DND-41 (cell line): ENCODE results near the gene TBC1D2B.

Source experiments
- ATAC-seq: fragments of 200-7000 bp; cut with Tn5 transposase; 3 replicates; pipeline ENCODE4 v1.9.1; 2021; ENCODE audit warnings: low read depth; ENCODE audit not compliant: insufficient read depth
- DNase-seq: peaks from one replicate; pipeline ENCODE4 v3.0.0-alpha.2; 2020
- H2AFZ ChIP-seq: 2 replicates; pipeline ENCODE4 v1.6.0; 2012; ENCODE audit warnings: low read depth, low read length
- H3K27ac ChIP-seq: 2 replicates; pipeline ENCODE4 v1.5.1; 2012; ENCODE audit warnings: low read length, inconsistent platforms
- H3K27me3 ChIP-seq: fragments of 200-600 bp; sonication (generic); 2 replicates; pipeline ENCODE4 v1.6.0; 2012; ENCODE audit warnings: low read length, mild to moderate bottlenecking, inconsistent platforms; ENCODE audit not compliant: insufficient read depth, poor library complexity
- H3K36me3 ChIP-seq: 2 replicates; pipeline ENCODE4 v1.5.1; 2012; ENCODE audit warnings: low read length, inconsistent platforms; ENCODE audit not compliant: insufficient read depth
- H3K4me1 ChIP-seq: 2 replicates; pipeline ENCODE4 v1.5.1; 2012; ENCODE audit warnings: mild to moderate bottlenecking, low read length; ENCODE audit not compliant: insufficient read depth
- H3K4me2 ChIP-seq: 2 replicates; pipeline ENCODE4 v1.6.0; 2012; ENCODE audit warnings: mild to moderate bottlenecking, moderate library complexity, low read length, inconsistent platforms; ENCODE audit not compliant: insufficient read depth
- H3K4me3 ChIP-seq, 2 experiments: fragments of 200-600 bp in 1 of 2; shearing (Covaris generic) in 1 of 2; 2 replicates each; pipeline ENCODE4 v1.5.1; 2012 to 2016; ENCODE audit warnings: inconsistent platforms in 2 of 2, low read length in 2 of 2, mild to moderate bottlenecking in 2 of 2, low read depth in 1 of 2, moderate library complexity in 1 of 2
- H3K79me2 ChIP-seq: 2 replicates; pipeline ENCODE4 v1.6.0; 2012; ENCODE audit warnings: low read length, inconsistent platforms; ENCODE audit not compliant: insufficient read depth
- H3K9ac ChIP-seq: 2 replicates; pipeline ENCODE4 v1.6.0; 2012; ENCODE audit warnings: low read depth, mild to moderate bottlenecking, inconsistent platforms, low read length, moderate library complexity
- H3K9me3 ChIP-seq: 2 replicates; pipeline ENCODE4 v1.5.1; 2012; ENCODE audit warnings: low read length, moderate library complexity, mild to moderate bottlenecking, inconsistent platforms; ENCODE audit not compliant: insufficient read depth, severe bottlenecking
- H4K20me1 ChIP-seq: 2 replicates; pipeline ENCODE4 v1.6.0; 2012; ENCODE audit warnings: low read length; ENCODE audit not compliant: insufficient read depth
- EZH2 ChIP-seq: IDR thresholded peaks from 3 replicates; pipeline ENCODE4 v1.6.1; 2012; ENCODE audit warnings: borderline replicate concordance, low read depth, mild to moderate bottlenecking, moderate library complexity, low read length, inconsistent platforms; ENCODE audit not compliant: severe bottlenecking
- TF ChIP-seq, protein P1 (sequence below): IDR thresholded peaks from 2 replicates; pipeline ENCODE4 v1.5.1; 2012; ENCODE audit warnings: borderline replicate concordance, low read length, moderate library complexity, mild to moderate bottlenecking; ENCODE audit not compliant: poor library complexity, severe bottlenecking; ENCODE audit errors: extremely low read depth

Gene TBC1D2B

DNA sequence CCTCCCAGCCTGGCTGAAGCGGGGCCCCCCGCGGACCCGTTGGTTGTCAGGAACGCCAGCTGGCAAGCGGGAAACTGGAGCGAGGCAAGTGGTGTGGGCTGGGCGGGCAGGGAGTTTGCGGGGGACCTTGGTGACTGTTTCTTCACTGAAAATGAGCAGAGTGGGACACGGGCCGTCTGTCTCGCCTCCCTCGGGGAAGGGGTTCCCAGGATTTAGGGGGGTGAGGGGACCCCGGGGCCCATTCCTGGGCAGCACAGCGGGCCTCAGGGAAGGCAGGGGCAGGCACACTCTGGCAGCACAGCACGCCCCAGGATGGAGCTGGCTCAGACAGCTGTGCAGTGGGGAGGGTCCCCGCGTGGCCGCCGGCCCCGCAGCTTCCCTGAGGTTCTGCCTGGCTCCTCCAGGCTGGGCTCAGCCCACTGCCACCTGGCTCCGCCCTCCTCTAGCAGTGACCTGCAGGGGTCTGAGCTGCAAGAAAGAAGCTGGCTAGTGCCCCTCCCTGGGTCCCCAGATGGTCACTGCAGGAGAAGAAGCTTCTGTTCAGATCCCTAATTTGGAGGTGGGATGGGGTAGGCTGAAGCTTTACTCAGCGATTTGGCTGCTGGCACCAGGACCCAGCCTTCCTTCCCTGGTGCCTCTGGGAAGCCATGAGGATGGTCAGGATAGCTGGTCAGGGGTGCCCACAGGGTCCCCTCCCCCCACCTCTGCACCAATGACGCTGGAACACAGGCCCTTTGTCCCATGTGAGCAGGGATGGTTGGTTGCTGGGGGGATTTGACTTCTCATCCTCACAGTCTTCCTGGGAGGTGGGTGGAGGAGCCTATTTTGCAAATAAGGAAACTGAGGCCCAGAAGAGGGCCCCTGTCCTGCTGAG lies 90.4 kb downstream of the TBC1D2B start:
- Histone ChIP-seq H3K9me3 (no peaks in the 10 kb centered on the region), H3K27me3 (no peaks in the 10 kb centered on the region), H3K4me1 (peaks cover 17% of the 10 kb centered on the region), H4K20me1 (peaks cover 10% of the 10 kb centered on the region), H2AFZ (no peak overlapping the region), H3K27ac (no peak overlapping the region), H3K36me3 (no peaks in the 10 kb centered on the region), H3K4me2 (no peak overlapping the region), H3K9ac (no peak overlapping the region), H3K4me3 (no peak overlapping the region), H3K79me2 (no peaks in the 10 kb centered on the region)
- ATAC-seq (no peak), DNase-seq (no peak)
- no peak for TF ChIP-seq EZH2
- TF ChIP-seq, protein P1, sequence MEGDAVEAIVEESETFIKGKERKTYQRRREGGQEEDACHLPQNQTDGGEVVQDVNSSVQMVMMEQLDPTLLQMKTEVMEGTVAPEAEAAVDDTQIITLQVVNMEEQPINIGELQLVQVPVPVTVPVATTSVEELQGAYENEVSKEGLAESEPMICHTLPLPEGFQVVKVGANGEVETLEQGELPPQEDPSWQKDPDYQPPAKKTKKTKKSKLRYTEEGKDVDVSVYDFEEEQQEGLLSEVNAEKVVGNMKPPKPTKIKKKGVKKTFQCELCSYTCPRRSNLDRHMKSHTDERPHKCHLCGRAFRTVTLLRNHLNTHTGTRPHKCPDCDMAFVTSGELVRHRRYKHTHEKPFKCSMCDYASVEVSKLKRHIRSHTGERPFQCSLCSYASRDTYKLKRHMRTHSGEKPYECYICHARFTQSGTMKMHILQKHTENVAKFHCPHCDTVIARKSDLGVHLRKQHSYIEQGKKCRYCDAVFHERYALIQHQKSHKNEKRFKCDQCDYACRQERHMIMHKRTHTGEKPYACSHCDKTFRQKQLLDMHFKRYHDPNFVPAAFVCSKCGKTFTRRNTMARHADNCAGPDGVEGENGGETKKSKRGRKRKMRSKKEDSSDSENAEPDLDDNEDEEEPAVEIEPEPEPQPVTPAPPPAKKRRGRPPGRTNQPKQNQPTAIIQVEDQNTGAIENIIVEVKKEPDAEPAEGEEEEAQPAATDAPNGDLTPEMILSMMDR: no peak

DNA sequence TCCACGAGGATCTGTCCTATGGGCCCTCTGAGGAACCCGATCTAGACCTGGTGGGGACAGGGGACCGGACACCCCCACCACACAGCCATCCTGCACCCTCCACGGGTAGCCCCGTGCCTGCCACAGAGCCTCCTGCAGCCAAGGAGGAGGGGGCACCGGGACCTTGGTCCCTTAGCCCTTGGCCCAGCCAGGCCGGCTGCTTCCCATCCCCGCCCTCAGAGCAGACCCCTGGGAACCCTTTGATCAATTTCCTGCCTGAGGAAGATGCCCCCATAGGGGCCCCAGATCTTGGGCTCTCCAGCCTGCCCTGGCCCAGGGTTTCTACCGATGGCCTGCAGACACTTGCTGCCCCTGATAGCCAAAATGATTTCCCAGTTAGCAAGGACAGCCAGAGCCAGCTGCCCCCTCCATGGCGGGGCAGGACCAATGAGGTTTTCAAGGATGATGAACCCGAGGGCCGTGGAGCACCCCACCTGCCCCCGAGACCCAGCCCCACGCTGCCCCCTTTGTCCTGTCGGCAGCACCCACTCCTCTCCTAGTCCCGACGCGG lies 91.5 kb downstream of the TBC1D2B start:
- no peak overlapping the region for H3K9ac ChIP-seq
- no peaks in the 10 kb centered on the region for H3K27me3 ChIP-seq
- H3K79me2 ChIP-seq: no peaks in the 10 kb centered on the region
- no peak overlapping the region for H3K4me3 ChIP-seq
- DNase-seq (no peak), ATAC-seq (no peak)
- H3K27ac ChIP-seq: no peak overlapping the region
- H3K9me3 ChIP-seq: no peaks in the 10 kb centered on the region
- no peak overlapping the region for H2AFZ ChIP-seq
- H3K4me1 ChIP-seq: peaks cover 15% of the 10 kb centered on the region
- no peak for TF ChIP-seq EZH2
- TF ChIP-seq, protein P1: no peak
- no peak overlapping the region for H3K4me2 ChIP-seq
- H4K20me1 ChIP-seq: peaks cover 8% of the 10 kb centered on the region
- H3K36me3 ChIP-seq: no peaks in the 10 kb centered on the region

DNA sequence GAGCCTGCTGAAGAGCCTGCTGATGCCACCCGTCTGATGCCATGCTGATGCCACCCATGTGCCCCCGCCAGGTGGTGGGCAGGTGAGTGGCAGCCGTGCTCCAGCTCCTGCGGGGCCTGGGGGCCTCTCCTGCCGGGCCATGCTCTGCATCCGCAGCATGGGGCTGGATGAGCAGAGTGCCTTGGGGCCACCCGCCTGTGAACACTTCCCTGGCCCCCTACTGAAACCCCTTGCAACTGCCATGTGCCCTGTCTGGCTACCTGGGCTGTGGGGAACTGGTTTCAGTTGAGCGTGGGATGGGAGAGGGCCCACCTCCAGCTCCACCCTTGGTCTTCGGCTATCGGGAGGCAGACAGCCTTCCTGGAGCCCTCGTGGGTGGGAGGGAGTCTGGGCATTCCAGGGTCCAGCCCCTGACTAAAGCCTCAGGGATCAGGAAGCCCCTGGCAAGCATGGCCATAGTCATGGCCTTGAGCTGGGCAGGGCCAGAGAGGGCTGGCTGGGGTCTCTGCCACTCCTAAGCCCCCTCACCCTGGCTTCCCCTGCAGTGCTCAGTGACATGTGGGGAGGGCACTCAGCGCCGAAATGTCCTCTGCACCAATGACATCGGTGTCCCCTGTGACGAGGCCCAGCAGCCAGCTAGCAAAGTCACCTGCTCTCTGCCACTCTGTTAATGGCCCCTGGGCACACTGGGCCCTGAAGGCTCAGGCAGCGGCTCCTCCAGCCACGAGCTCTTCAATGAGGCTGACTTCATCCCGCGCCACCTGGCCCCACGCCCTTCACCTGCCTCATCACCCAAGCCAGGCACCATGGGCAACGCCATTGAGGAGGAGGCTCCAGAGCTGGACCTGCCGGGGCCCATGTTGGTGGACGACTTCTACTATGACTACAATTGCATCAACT lies 92.2 kb downstream of the TBC1D2B start:
- Histone ChIP-seq H3K27ac (no peak overlapping the region), H4K20me1 (peaks cover 3% of the 10 kb centered on the region), H3K79me2 (no peaks in the 10 kb centered on the region), H3K4me1 (peaks cover 8% of the 10 kb centered on the region), H3K4me2 (no peak overlapping the region), H3K27me3 (no peaks in the 10 kb centered on the region), H2AFZ (no peak overlapping the region), H3K9me3 (no peaks in the 10 kb centered on the region), H3K36me3 (no peaks in the 10 kb centered on the region), H3K4me3 (no peak overlapping the region), H3K9ac (no peak overlapping the region)
- no peak for ATAC-seq
- TF ChIP-seq, protein P1: no peak
- TF ChIP-seq EZH2: no peak
- DNase-seq: no peak
